Measurements from ENCODE around the gene SSBP4.
A peak's percentile ranks its signal among the peaks of the same experiment; 100 is the strongest.

DNA sequence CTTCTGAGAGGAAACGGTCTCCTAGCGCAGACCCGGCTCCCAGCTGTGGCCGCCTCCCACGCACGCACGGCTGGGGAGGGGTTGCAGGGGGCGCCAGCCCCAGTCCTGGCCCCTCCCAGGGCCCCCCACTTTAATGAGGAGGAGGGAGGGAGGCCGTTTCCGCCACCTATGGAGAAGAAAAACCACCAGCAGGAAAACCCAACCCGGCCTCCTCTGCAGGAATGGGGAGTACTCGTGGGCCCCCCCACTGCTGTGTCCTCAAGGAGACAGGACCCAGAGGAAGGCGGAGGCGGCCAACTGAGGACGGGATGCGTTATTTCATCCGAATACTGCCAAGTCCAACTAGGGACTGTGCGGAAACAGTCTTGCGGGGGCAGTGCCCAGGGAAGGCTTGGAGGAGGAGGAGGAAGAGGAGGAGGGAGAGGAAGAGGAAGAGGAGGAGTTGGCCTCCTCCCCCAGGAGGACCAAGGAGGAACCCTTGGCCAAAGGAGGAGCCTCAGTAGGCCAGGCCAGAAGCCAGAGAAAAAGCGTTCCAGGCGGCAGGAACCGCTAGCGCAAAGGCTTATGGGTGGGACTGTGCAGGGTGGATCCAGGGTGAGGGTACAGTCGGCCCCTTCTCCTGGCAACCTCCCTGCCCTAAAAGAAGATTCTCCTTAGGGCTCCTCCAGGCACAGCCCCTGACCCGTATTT lies 3.9 kb upstream of the SSBP4 start:
- TF ChIP-seq, protein P1, sequence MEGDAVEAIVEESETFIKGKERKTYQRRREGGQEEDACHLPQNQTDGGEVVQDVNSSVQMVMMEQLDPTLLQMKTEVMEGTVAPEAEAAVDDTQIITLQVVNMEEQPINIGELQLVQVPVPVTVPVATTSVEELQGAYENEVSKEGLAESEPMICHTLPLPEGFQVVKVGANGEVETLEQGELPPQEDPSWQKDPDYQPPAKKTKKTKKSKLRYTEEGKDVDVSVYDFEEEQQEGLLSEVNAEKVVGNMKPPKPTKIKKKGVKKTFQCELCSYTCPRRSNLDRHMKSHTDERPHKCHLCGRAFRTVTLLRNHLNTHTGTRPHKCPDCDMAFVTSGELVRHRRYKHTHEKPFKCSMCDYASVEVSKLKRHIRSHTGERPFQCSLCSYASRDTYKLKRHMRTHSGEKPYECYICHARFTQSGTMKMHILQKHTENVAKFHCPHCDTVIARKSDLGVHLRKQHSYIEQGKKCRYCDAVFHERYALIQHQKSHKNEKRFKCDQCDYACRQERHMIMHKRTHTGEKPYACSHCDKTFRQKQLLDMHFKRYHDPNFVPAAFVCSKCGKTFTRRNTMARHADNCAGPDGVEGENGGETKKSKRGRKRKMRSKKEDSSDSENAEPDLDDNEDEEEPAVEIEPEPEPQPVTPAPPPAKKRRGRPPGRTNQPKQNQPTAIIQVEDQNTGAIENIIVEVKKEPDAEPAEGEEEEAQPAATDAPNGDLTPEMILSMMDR (IDR thresholded peaks at IDR 0.05; ENCODE audit: borderline replicate concordance, extremely low read depth, low read length, poor library complexity, severe bottlenecking): peak; percentile 5
- TF ChIP-seq EZH2 (IDR thresholded peaks at IDR 0.05; ENCODE audit: borderline replicate concordance, low read depth, low read length, severe bottlenecking): peak; percentile 34
